ENCODE measurements around the gene MTARC2.

DNA sequence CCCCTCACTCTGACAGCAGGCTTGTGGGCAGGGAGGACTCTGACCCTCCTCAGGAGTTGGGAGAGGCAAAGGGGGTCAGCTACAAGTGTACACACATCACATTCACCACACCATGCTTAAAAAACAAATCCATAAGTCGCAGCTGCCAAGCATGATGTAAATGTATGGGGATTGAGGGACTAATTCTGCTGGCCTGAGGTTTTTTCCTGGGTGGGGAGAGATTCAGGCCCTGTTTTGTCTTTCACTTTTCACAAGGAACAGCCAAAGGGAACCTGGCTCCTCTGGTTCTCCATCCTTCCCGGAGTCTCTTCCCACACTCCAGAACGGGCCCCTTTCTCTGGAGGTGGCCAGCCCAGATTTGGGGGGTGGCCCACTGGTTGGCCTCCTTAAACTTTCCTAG, 1.3 kb upstream of the MTARC2 start:
- TF ChIP-seq, protein P1, sequence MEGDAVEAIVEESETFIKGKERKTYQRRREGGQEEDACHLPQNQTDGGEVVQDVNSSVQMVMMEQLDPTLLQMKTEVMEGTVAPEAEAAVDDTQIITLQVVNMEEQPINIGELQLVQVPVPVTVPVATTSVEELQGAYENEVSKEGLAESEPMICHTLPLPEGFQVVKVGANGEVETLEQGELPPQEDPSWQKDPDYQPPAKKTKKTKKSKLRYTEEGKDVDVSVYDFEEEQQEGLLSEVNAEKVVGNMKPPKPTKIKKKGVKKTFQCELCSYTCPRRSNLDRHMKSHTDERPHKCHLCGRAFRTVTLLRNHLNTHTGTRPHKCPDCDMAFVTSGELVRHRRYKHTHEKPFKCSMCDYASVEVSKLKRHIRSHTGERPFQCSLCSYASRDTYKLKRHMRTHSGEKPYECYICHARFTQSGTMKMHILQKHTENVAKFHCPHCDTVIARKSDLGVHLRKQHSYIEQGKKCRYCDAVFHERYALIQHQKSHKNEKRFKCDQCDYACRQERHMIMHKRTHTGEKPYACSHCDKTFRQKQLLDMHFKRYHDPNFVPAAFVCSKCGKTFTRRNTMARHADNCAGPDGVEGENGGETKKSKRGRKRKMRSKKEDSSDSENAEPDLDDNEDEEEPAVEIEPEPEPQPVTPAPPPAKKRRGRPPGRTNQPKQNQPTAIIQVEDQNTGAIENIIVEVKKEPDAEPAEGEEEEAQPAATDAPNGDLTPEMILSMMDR (conservative IDR thresholded peaks at IDR 0.05; ENCODE audit: low read depth, low read length), result no peak
- no peak for TF ChIP-seq EZH2phosphoT487 (IDR thresholded peaks at IDR 0.05; ENCODE audit: borderline replicate concordance, low read length)

Data from PC-3 (cell line).